HepG2 (cell line): ENCODE measurements around the gene MLX. TPM values are rescaled to one million over a fixed set of nuclear protein-coding genes. Genes with fewer than 3 reads are reported as not detected.

ENCODE experiments used
- CREB1 ChIP-seq, 2 experiments: fragments of 450-650 bp in 1 of 2; IDR thresholded peaks; 2 replicates each; pipeline ENCODE4 v1.6.1; 2016 to 2017; ENCODE audit warnings: control low read depth in 1 of 2, mild to moderate bottlenecking in 1 of 2, missing compliant biosample characterization in 1 of 2, missing genetic modification characterization in 1 of 2
- FOXA1 ChIP-seq, 2 experiments: fragments of 450-650 bp in 1 of 2; sonication (generic) in 1 of 2; formaldehyde crosslinking in 1 of 2; IDR thresholded peaks; 2 replicates each; pipeline versions ENCODE4 v1.4.0 to v1.6.1; 2016 to 2020; ENCODE audit warnings: missing genetic modification reagents in 1 of 2
- HCFC1 ChIP-seq: fragments of 150-350 bp; IDR thresholded peaks from 2 replicates; pipeline ENCODE4 v1.6.1; 2014; ENCODE audit warnings: low read depth, low read length
- HNRNPL ChIP-seq: fragments of 200-400 bp; formaldehyde crosslinking; IDR thresholded peaks from 2 replicates; pipeline ENCODE4 v1.6.1; 2017; ENCODE audit warnings: mild to moderate bottlenecking, low read depth, low read length
- MXD4 ChIP-seq: IDR thresholded peaks from 2 replicates; pipeline ENCODE4 v1.6.1; 2016; ENCODE audit warnings: mild to moderate bottlenecking, missing biosample characterization, missing genetic modification reagents
- NFYC ChIP-seq: IDR thresholded peaks from 2 replicates; pipeline ENCODE4 v1.6.1; 2016; ENCODE audit warnings: missing genetic modification reagents, missing compliant biosample characterization
- SAFB2 ChIP-seq: sonication (generic); formaldehyde crosslinking; IDR thresholded peaks from 2 replicates; pipeline ENCODE4 v1.5.1; 2020; ENCODE audit warnings: missing genetic modification reagents, low read depth, mild to moderate bottlenecking, borderline replicate concordance
- SNRNP70 ChIP-seq: fragments of 200-400 bp; formaldehyde crosslinking; IDR thresholded peaks from 2 replicates; pipeline ENCODE4 v1.6.1; 2017; ENCODE audit warnings: mild to moderate bottlenecking, low read depth, low read length, moderate library complexity
- TBL1XR1 ChIP-seq: fragments of 150-350 bp; IDR thresholded peaks from 2 replicates; pipeline ENCODE4 v1.6.1; 2014; ENCODE audit warnings: borderline replicate concordance, low read length; ENCODE audit not compliant: partially characterized antibody
- ZMYM2 ChIP-seq: sonication (generic); formaldehyde crosslinking; IDR thresholded peaks from 2 replicates; pipeline ENCODE4 v1.8.0; 2022; ENCODE audit warnings: mild to moderate bottlenecking, missing genetic modification reagents
- ZMYM4 ChIP-seq: sonication (generic); formaldehyde crosslinking; IDR thresholded peaks from 2 replicates; pipeline ENCODE4 v1.8.1; 2023; ENCODE audit warnings: mild to moderate bottlenecking, missing genetic modification reagents
- ZNF10 ChIP-seq: sonication (generic); formaldehyde crosslinking; IDR thresholded peaks from 2 replicates; pipeline ENCODE4 v1.4.0; 2020; ENCODE audit warnings: mild to moderate bottlenecking, low read depth, missing genetic modification reagents, borderline replicate concordance
- ZNF430 ChIP-seq: sonication (generic); formaldehyde crosslinking; IDR thresholded peaks from 2 replicates; pipeline ENCODE4 v1.9.0; 2021; ENCODE audit warnings: mild to moderate bottlenecking, missing genetic modification reagents
- ZNF432 ChIP-seq: sonication (generic); formaldehyde crosslinking; IDR thresholded peaks from 2 replicates; pipeline ENCODE4 v1.5.0; 2020; ENCODE audit warnings: missing genetic modification reagents, mild to moderate bottlenecking, borderline replicate concordance
- ZNF678 ChIP-seq: sonication (generic); formaldehyde crosslinking; IDR thresholded peaks from 2 replicates; pipeline ENCODE4 v1.4.0; 2020; ENCODE audit warnings: mild to moderate bottlenecking, missing genetic modification reagents
- ZSCAN29 ChIP-seq: sonication (generic); formaldehyde crosslinking; conservative IDR thresholded peaks from 2 replicates; pipeline ENCODE4 v1.4.0; 2020; ENCODE audit warnings: mild to moderate bottlenecking, missing genetic modification reagents
- polyA plus RNA-seq, 8 experiments: library from polyadenylated mRNA; depleted of rRNA in 3 of 8; stranded (reverse) in 7 of 8; unstranded in 1 of 8; fragments of >200 nt; fragmentation: Illumina TruSeq in 4 of 8; extraction: Trizol in 4 of 8; gene quantifications; 2 replicates each; pipeline versions ENCODE4 v1.2.1 to v1.2.3, GENCODE V29; 2011 to 2016; ENCODE audit warnings: low read depth in 4 of 8, missing spikeins in 1 of 8, mixed read lengths in 1 of 8; ENCODE audit not compliant: insufficient read depth in 1 of 8
- total RNA-seq, 5 experiments: library from RNA; depleted of rRNA; stranded (reverse); fragments of >200 nt; fragmentation: Illumina TruSeq; extraction: Trizol; gene quantifications; 2 replicates each; pipeline ENCODE4 v1.2.3, GENCODE V29; 2016; ENCODE audit warnings: low read depth in 1 of 5
- TF ChIP-seq, protein P1 (sequence below): sonication (generic); formaldehyde crosslinking; IDR thresholded peaks from 2 replicates; pipeline ENCODE4 v1.4.0; 2020; ENCODE audit warnings: mild to moderate bottlenecking, missing genetic modification reagents, borderline replicate concordance
- TF ChIP-seq, protein P2 (sequence below): sonication (generic); formaldehyde crosslinking; IDR thresholded peaks from 2 replicates; pipeline ENCODE4 v1.5.1; 2020; ENCODE audit warnings: mild to moderate bottlenecking, missing genetic modification reagents, borderline replicate concordance
- TF ChIP-seq, protein P3 (sequence below): IDR thresholded peaks from 2 replicates; pipeline ENCODE4 v1.6.1; 2016; ENCODE audit warnings: missing biosample characterization, missing genetic modification reagents, low read depth
- TF ChIP-seq, protein P4 (sequence below): sonication (generic); formaldehyde crosslinking; IDR thresholded peaks from 2 replicates; pipeline ENCODE4 v1.8.0; 2023; ENCODE audit warnings: mild to moderate bottlenecking, missing genetic modification reagents

Gene MLX
- total and polyA plus RNA-seq, 2 of the 13 experiments (the other 11 are each of a cell fraction or from before 2014, with no cell fraction given), result 38.9 to 74.4 TPM

DNA sequence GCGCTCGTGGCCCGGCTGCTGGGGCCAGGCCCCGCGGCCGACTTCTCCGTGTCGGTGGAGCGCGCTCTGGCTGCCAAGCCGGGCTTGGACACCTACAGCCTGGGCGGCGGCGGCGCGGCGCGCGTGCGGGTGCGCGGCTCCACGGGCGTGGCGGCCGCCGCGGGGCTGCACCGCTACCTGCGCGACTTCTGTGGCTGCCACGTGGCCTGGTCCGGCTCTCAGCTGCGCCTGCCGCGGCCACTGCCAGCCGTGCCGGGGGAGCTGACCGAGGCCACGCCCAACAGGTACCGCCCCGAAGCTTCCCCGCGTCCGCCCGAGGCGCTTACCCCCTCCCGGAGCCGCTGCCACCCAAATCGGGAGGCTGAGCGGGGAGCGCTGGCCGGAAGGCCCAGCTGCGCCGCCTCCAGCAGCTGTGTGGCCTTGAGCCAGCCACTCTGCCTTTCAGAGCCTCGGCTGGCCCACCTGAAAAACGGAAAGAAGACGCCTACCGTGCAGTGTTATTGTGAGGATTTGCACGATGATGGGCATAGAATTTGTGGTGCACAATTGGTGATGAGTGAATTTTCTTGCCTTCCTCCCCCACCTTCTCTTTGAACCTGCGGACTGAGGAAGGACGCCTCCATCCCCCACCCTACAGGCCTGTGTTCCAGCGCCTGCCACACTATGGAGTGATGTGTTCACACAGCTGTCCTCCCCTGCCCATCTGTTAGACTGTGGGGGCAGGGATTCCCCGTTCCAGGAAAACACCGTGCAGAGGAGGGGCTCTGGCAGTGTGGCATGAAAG, 30.3 kb upstream of the MLX start (continued):
- TF ChIP-seq, protein P1, sequence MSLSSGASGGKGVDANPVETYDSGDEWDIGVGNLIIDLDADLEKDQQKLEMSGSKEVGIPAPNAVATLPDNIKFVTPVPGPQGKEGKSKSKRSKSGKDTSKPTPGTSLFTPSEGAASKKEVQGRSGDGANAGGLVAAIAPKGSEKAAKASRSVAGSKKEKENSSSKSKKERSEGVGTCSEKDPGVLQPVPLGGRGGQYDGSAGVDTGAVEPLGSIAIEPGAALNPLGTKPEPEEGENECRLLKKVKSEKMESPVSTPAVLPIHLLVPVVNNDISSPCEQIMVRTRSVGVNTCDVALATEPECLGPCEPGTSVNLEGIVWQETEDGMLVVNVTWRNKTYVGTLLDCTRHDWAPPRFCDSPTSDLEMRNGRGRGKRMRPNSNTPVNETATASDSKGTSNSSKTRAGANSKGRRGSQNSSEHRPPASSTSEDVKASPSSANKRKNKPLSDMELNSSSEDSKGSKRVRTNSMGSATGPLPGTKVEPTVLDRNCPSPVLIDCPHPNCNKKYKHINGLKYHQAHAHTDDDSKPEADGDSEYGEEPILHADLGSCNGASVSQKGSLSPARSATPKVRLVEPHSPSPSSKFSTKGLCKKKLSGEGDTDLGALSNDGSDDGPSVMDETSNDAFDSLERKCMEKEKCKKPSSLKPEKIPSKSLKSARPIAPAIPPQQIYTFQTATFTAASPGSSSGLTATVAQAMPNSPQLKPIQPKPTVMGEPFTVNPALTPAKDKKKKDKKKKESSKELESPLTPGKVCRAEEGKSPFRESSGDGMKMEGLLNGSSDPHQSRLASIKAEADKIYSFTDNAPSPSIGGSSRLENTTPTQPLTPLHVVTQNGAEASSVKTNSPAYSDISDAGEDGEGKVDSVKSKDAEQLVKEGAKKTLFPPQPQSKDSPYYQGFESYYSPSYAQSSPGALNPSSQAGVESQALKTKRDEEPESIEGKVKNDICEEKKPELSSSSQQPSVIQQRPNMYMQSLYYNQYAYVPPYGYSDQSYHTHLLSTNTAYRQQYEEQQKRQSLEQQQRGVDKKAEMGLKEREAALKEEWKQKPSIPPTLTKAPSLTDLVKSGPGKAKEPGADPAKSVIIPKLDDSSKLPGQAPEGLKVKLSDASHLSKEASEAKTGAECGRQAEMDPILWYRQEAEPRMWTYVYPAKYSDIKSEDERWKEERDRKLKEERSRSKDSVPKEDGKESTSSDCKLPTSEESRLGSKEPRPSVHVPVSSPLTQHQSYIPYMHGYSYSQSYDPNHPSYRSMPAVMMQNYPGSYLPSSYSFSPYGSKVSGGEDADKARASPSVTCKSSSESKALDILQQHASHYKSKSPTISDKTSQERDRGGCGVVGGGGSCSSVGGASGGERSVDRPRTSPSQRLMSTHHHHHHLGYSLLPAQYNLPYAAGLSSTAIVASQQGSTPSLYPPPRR, result peak; percentile 55; the same call in 1 of the 2 replicates
- TF ChIP-seq ZNF10 (CRISPR knock-in tag) (peak; percentile 88; the same call in 1 of the 2 replicates), CREB1 (IDR thresholded peaks at IDR 0.05) (no peak), CREB1 (CRISPR knock-in tag; IDR thresholded peaks at IDR 0.05) (no peak), ZNF430 (CRISPR knock-in tag) (peak; percentile 3; the same call in 1 of the 2 replicates), ZNF432 (CRISPR knock-in tag) (no peak), HCFC1 (no peak), HNRNPL (peak; percentile 17; the same call in 1 of the 2 replicates), ZSCAN29 (CRISPR knock-in tag) (no peak), NFYC (CRISPR knock-in tag) (peak; percentile 33), SAFB2 (peak; percentile 44; the same call in 1 of the 2 replicates), ZMYM2 (CRISPR knock-in tag) (peak; percentile 60; the same call in 1 of the 2 replicates), ZNF678 (no peak; the same call in 1 of the 2 replicates), FOXA1 (IDR thresholded peaks at IDR 0.05) (no peak), FOXA1 (CRISPR knock-in tag; IDR thresholded peaks at IDR 0.05) (peak; percentile 31), MXD4 (CRISPR knock-in tag) (peak; percentile 13; the same call in 1 of the 2 replicates), TBL1XR1 (no peak), ZMYM4 (CRISPR knock-in tag) (peak; percentile 80), SNRNP70 (no peak)
- TF ChIP-seq, protein P2, sequence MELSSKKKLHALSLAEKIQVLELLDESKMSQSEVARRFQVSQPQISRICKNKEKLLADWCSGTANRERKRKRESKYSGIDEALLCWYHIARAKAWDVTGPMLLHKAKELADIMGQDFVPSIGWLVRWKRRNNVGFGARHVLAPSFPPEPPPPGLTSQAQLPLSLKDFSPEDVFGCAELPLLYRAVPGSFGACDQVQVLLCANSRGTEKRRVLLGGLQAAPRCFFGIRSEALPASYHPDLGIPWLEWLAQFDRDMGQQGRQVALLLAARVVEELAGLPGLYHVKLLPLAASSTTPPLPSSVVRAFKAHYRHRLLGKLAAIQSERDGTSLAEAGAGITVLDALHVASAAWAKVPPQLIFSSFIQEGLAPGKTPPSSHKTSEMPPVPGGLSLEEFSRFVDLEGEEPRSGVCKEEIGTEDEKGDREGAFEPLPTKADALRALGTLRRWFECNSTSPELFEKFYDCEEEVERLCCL (CRISPR knock-in tag), result no peak
- TF ChIP-seq, protein P3, sequence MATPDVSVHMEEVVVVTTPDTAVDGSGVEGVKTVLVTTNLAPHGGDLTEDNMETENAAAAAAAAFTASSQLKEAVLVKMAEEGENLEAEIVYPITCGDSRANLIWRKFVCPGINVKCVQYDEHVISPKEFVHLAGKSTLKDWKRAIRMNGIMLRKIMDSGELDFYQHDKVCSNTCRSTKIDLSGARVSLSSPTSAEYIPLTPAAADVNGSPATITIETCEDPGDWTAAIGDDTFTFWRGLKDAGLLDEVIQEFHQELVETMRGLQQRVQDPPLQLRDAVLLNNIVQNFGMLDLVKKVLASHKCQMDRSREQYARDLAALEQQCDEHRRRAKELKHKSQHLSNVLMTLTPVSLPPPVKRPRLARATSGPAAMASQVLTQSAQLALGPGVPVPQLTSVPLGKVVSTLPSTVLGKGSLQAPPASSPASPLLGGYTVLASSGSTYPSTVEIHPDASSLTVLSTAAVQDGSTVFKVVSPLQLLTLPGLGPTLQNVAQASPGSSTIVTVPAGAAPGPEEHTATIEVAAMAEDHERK, result no peak
- TF ChIP-seq, protein P4, sequence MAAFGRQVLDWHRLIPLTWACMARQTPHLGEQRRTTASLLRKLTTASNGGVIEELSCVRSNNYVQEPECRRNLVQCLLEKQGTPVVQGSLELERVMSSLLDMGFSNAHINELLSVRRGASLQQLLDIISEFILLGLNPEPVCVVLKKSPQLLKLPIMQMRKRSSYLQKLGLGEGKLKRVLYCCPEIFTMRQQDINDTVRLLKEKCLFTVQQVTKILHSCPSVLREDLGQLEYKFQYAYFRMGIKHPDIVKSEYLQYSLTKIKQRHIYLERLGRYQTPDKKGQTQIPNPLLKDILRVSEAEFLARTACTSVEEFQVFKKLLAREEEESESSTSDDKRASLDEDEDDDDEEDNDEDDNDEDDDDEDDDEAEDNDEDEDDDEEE, result 0 out of 2 replicates have a peak, but pooled peaks have one; percentile 46
